ENCODE results near the gene ST8SIA2.
A peak's percentile ranks its signal among the peaks of the same experiment; 100 is the strongest.

Gene ST8SIA2

GRCh38 chr15:92391640-92392039 lies 2.0 kb upstream of the ST8SIA2 start:
- H4K20me1 ChIP-seq (ENCODE audit: insufficient read depth, low read length, poor library complexity, severe bottlenecking) = no peaks in the 10 kb centered on the region
- H3K79me2 ChIP-seq (ENCODE audit: insufficient read depth, low read length) = no peaks in the 10 kb centered on the region
- peaks cover 30% of the 10 kb centered on the region for H3K27me3 ChIP-seq (ENCODE audit: insufficient read depth, low read length, poor library complexity, severe bottlenecking)
- no peaks in the 10 kb centered on the region for H3K9me3 ChIP-seq (ENCODE audit: insufficient read depth, low read depth, low read length)
- no peaks in the 10 kb centered on the region for H3K9me2 ChIP-seq (replicated peaks; ENCODE audit: low read depth, low read length)
- no peak overlapping the region for H3K4me3 ChIP-seq (ENCODE audit: low read length, poor library complexity, severe bottlenecking)
- no peaks in the 10 kb centered on the region for H3F3A ChIP-seq (ENCODE audit: low read depth)
- no peaks in the 10 kb centered on the region for H3K4me1 ChIP-seq (ENCODE audit: insufficient read depth, low read length, poor library complexity, severe bottlenecking)
- TF ChIP-seq CTCF (conservative IDR thresholded peaks at IDR 0.05; ENCODE audit: low read length) = peak; percentile 68
- TF ChIP-seq EZH2phosphoT487 (IDR thresholded peaks at IDR 0.05; ENCODE audit: borderline replicate concordance) = no peak
- H3K9ac ChIP-seq (ENCODE audit: low read depth, low read length, poor library complexity, severe bottlenecking) = no peak overlapping the region
- H3K36me3 ChIP-seq (ENCODE audit: insufficient read depth, low read length) = no peaks in the 10 kb centered on the region
- no peak overlapping the region for H3K4me2 ChIP-seq (ENCODE audit: low read depth, low read length, poor library complexity, severe bottlenecking)
- no peak overlapping the region for H2AFZ ChIP-seq (ENCODE audit: low read length)

GRCh38 chr15:92392462-92392861 lies 1.2 kb upstream of the ST8SIA2 start:
- H3K4me3 ChIP-seq (ENCODE audit: low read length, poor library complexity, severe bottlenecking) = no peak overlapping the region
- no peaks in the 10 kb centered on the region for H3K4me1 ChIP-seq (ENCODE audit: insufficient read depth, low read length, poor library complexity, severe bottlenecking)
- H3K27me3 ChIP-seq (ENCODE audit: insufficient read depth, low read length, poor library complexity, severe bottlenecking) = peaks cover 30% of the 10 kb centered on the region
- no peaks in the 10 kb centered on the region for H3K79me2 ChIP-seq (ENCODE audit: insufficient read depth, low read length)
- H2AFZ ChIP-seq (ENCODE audit: low read length) = no peak overlapping the region
- no peaks in the 10 kb centered on the region for H3K36me3 ChIP-seq (ENCODE audit: insufficient read depth, low read length)
- no peaks in the 10 kb centered on the region for H4K20me1 ChIP-seq (ENCODE audit: insufficient read depth, low read length, poor library complexity, severe bottlenecking)
- no peaks in the 10 kb centered on the region for H3K9me3 ChIP-seq (ENCODE audit: insufficient read depth, low read depth, low read length)
- H3F3A ChIP-seq (ENCODE audit: low read depth) = no peaks in the 10 kb centered on the region
- no peak overlapping the region for H3K9ac ChIP-seq (ENCODE audit: low read depth, low read length, poor library complexity, severe bottlenecking)
- no peak overlapping the region for H3K4me2 ChIP-seq (ENCODE audit: low read depth, low read length, poor library complexity, severe bottlenecking)
- no peaks in the 10 kb centered on the region for H3K9me2 ChIP-seq (replicated peaks; ENCODE audit: low read depth, low read length)
- TF ChIP-seq EZH2phosphoT487 (IDR thresholded peaks at IDR 0.05; ENCODE audit: borderline replicate concordance) = no peak
- TF ChIP-seq CTCF (conservative IDR thresholded peaks at IDR 0.05; ENCODE audit: low read length) = no peak

- Histone ChIP-seq H3K4me3 (ENCODE audit: low read length, poor library complexity, severe bottlenecking) (peak overlapping the region; percentile 64), H3K4me2 (ENCODE audit: low read depth, low read length, poor library complexity, severe bottlenecking) (peak overlapping the region; percentile 50)
- TF ChIP-seq CTCF (conservative IDR thresholded peaks at IDR 0.05; ENCODE audit: low read length) (no peak), EZH2phosphoT487 (IDR thresholded peaks at IDR 0.05; ENCODE audit: borderline replicate concordance) (no peak)
Measured at GRCh38 chr15:92393980-92394308, 263 bp downstream of the ST8SIA2 start.

More at GRCh38 chr15:92393980-92394308, 263 bp downstream of the ST8SIA2 start:
- Histone ChIP-seq H4K20me1 (ENCODE audit: insufficient read depth, low read length, poor library complexity, severe bottlenecking) (no peaks in the 10 kb centered on the region), H3K9me3 (ENCODE audit: insufficient read depth, low read depth, low read length) (no peaks in the 10 kb centered on the region), H2AFZ (ENCODE audit: low read length) (peak overlapping the region; percentile 10; the same call in 1 of the 2 replicates), H3F3A (ENCODE audit: low read depth) (no peaks in the 10 kb centered on the region), H3K79me2 (ENCODE audit: insufficient read depth, low read length) (no peaks in the 10 kb centered on the region), H3K9me2 (replicated peaks; ENCODE audit: low read depth, low read length) (no peaks in the 10 kb centered on the region), H3K4me1 (ENCODE audit: insufficient read depth, low read length, poor library complexity, severe bottlenecking) (no peaks in the 10 kb centered on the region), H3K36me3 (ENCODE audit: insufficient read depth, low read length) (no peaks in the 10 kb centered on the region), H3K27me3 (ENCODE audit: insufficient read depth, low read length, poor library complexity, severe bottlenecking) (peaks cover 30% of the 10 kb centered on the region), H3K9ac (ENCODE audit: low read depth, low read length, poor library complexity, severe bottlenecking) (no peak overlapping the region)

Data from Loucy (cell line).